Erythroblast (primary cell): ENCODE results near the gene CELF4.

Experiments
- GATA1 ChIP-seq: IDR thresholded peaks from 2 replicates; pipeline ENCODE4 v1.6.1; 2011; ENCODE audit warnings: low read depth, mild to moderate bottlenecking, control low read depth, low read length, moderate library complexity
- POLR2A ChIP-seq: IDR thresholded peaks from 2 replicates; pipeline ENCODE4 v1.6.1; 2011; ENCODE audit warnings: mild to moderate bottlenecking, low read length

- no peak for TF ChIP-seq POLR2A
- TF ChIP-seq GATA1: no peak
Measured at GRCh38 chr18:37303009-37303408, 262.6 kb downstream of the CELF4 start.
